NCI-H1048 (cell line): Measurements from ENCODE around the gene LIMCH1.
"Not testable (repeated sequence)": the region's sequence is repeated elsewhere in the genome, so short reads cannot be mapped to it uniquely, and the experiment has no call there.

Experiments used
- DNase-seq: peaks from one replicate; lab custom pipeline; 2025; lab: John Stamatoyannopoulos, UW

The LIMCH1 gene

GRCh38 chr4:41727861-41728572 lies 190.1 kb downstream of the LIMCH1 start:
- DNase-seq: no peak

GRCh38 chr4:41728573-41728913 lies 190.6 kb downstream of the LIMCH1 start:
- DNase-seq: no peak

- no peak for DNase-seq
These were observed 193.7 kb downstream of the LIMCH1 start for GRCh38 chr4:41731569-41732126.

GRCh38 chr4:41734371-41734770 lies 196.4 kb downstream of the LIMCH1 start:
- no peak for DNase-seq

- DNase-seq: not testable (repeated sequence)
These were observed 199.5 kb downstream of the LIMCH1 start for GRCh38 chr4:41737491-41737890.

GRCh38 chr4:41741354-41741753 lies 203.4 kb downstream of the LIMCH1 start:
- no peak for DNase-seq

- DNase-seq: no peak
These were observed 206.8 kb downstream of the LIMCH1 start for GRCh38 chr4:41744572-41745291.

GRCh38 chr4:41745292-41746024 lies 207.5 kb downstream of the LIMCH1 start:
- DNase-seq: no peak

GRCh38 chr4:41746025-41746439 lies 208.1 kb downstream of the LIMCH1 start:
- DNase-seq: no peak

GRCh38 chr4:41746440-41747229 lies 208.7 kb downstream of the LIMCH1 start:
- DNase-seq: no peak

GRCh38 chr4:41747230-41748055 lies 209.5 kb downstream of the LIMCH1 start:
- DNase-seq: no peak

GRCh38 chr4:41748074-41748570 lies 210.2 kb downstream of the LIMCH1 start:
- no peak for DNase-seq

GRCh38 chr4:41748571-41749475 lies 210.9 kb downstream of the LIMCH1 start, which contains the start of gene PHOX2B:
Gene PHOX2B, minus strand, starts transcription at chr4:41748725. Its CDS starts 115 bp downstream, at chr4:41748610.
- DNase-seq: no peak

- no peak for DNase-seq
These were observed 211.7 kb downstream of the LIMCH1 start for GRCh38 chr4:41749631-41750039.
